Measurements from ENCODE around the gene GRAMD2A. TPM values are rescaled to one million over a fixed set of nuclear protein-coding genes. Genes with fewer than 3 reads are reported as not detected.

GRAMD2A gene
- total and polyA plus RNA-seq, 10 of the 15 experiments (the other 5 are each of a cell fraction or from before 2014, with no cell fraction given), result 0.02 to 0.35 TPM; not detected in 8

DNA sequence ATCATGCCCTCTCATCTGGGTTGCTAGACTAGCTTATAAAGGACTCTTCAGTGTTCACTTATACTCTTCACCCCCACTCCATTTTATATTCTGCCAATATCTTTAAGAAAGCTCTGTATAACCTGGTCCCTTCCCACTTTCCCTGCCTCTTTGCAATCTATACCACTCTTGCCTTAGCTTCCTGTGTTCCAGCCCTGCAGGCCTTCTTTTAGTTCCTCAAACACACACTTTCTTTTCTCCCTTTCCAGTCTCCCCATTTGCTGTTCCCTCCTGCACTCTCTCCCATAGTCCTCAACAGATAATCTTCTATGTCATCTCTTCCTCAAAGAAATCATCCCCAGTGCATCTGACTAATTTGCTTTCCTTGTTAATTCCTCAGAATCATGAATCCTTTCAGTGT lies 50.7 kb downstream of the GRAMD2A start:
- ATAC-seq (no peak), DNase-seq (ENCODE audit: low read depth, low spot score) (no peak), FAIRE-seq (no peak)
- intact Hi-C loops (cut with micrococcal nuclease; ENCODE audit: unreplicated experiment), result no loop called here
- no TSS peak for BruUV-seq (replicated peaks)
- no peaks in the 10 kb centered on the region for H3K36me3 ChIP-seq (ENCODE audit: control insufficient read depth in 2 of 2, insufficient read depth in 2 of 2, low read length in 1 of 2)
- H3K27me3 ChIP-seq (replicated peaks in 1 of 2; ENCODE audit: control insufficient read depth in 2 of 2, insufficient read depth in 2 of 2, low read length in 1 of 2), result no peaks in the 10 kb centered on the region
- TF ChIP-seq TBL1XR1 (IDR thresholded peaks at IDR 0.05; ENCODE audit: low read depth, low read length), result no peak
- TF ChIP-seq, protein P1, sequence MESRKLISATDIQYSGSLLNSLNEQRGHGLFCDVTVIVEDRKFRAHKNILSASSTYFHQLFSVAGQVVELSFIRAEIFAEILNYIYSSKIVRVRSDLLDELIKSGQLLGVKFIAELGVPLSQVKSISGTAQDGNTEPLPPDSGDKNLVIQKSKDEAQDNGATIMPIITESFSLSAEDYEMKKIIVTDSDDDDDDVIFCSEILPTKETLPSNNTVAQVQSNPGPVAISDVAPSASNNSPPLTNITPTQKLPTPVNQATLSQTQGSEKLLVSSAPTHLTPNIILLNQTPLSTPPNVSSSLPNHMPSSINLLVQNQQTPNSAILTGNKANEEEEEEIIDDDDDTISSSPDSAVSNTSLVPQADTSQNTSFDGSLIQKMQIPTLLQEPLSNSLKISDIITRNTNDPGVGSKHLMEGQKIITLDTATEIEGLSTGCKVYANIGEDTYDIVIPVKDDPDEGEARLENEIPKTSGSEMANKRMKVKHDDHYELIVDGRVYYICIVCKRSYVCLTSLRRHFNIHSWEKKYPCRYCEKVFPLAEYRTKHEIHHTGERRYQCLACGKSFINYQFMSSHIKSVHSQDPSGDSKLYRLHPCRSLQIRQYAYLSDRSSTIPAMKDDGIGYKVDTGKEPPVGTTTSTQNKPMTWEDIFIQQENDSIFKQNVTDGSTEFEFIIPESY (IDR thresholded peaks at IDR 0.05), result no peak
- no peak for TF ChIP-seq RBBP5 (conservative IDR thresholded peaks at IDR 0.05)
- no peak for TF ChIP-seq SUZ12 (IDR thresholded peaks at IDR 0.05; ENCODE audit: unreplicated experiment)
- TF ChIP-seq, protein P2, sequence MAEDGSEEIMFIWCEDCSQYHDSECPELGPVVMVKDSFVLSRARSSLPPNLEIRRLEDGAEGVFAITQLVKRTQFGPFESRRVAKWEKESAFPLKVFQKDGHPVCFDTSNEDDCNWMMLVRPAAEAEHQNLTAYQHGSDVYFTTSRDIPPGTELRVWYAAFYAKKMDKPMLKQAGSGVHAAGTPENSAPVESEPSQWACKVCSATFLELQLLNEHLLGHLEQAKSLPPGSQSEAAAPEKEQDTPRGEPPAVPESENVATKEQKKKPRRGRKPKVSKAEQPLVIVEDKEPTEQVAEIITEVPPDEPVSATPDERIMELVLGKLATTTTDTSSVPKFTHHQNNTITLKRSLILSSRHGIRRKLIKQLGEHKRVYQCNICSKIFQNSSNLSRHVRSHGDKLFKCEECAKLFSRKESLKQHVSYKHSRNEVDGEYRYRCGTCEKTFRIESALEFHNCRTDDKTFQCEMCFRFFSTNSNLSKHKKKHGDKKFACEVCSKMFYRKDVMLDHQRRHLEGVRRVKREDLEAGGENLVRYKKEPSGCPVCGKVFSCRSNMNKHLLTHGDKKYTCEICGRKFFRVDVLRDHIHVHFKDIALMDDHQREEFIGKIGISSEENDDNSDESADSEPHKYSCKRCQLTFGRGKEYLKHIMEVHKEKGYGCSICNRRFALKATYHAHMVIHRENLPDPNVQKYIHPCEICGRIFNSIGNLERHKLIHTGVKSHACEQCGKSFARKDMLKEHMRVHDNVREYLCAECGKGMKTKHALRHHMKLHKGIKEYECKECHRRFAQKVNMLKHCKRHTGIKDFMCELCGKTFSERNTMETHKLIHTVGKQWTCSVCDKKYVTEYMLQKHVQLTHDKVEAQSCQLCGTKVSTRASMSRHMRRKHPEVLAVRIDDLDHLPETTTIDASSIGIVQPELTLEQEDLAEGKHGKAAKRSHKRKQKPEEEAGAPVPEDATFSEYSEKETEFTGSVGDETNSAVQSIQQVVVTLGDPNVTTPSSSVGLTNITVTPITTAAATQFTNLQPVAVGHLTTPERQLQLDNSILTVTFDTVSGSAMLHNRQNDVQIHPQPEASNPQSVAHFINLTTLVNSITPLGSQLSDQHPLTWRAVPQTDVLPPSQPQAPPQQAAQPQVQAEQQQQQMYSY (CRISPR knock-in tag; IDR thresholded peaks at IDR 0.05), result no peak
- no peak for TF ChIP-seq PAX5 (IDR thresholded peaks at IDR 0.05; ENCODE audit: borderline replicate concordance, low read depth, low read length)
- no peak for TF ChIP-seq NR2F1 (conservative IDR thresholded peaks at IDR 0.05)
- no peak for TF ChIP-seq MYB (IDR thresholded peaks at IDR 0.05; ENCODE audit: borderline replicate concordance, low read depth, low read length)
- no peak for TF ChIP-seq ZNF384 (IDR thresholded peaks at IDR 0.05; ENCODE audit: borderline replicate concordance, low read depth, low read length)
- ChIA-PET CTCF (interaction anchor here (1.1 to 3.8 kb wide), 2 partner anchors 9 to 403 kb away, joined by 5 to 13 read pairs; no protein-coding TSS in a partner anchor), POLR2A (no interaction called here), SMC1A (ENCODE audit: uncharacterized antibody, unreplicated experiment) (interaction anchor here (0.6 to 1.4 kb wide), 4 partner anchors 10 to 29 kb away, joined by 3 to 6 read pairs (median 3); partner anchors contain the start of genes MYO9A and SENP8), RAD21 (ENCODE audit: unreplicated experiment) (interaction anchor here (0.9 kb wide), 1 partner anchor 8 kb away, joined by 3 read pairs; no protein-coding TSS in a partner anchor)
- H2AFZ ChIP-seq (ENCODE audit: control insufficient read depth, low read depth, low read length), result no peak overlapping the region
- no peaks in the 10 kb centered on the region for H4K20me1 ChIP-seq (ENCODE audit: control insufficient read depth, insufficient read depth)
- H3K79me2 ChIP-seq (ENCODE audit: control insufficient read depth, insufficient read depth, low read length), result no peaks in the 10 kb centered on the region
- in situ Hi-C loops (cut with MboI), result no loop called here
- H3K4me2 ChIP-seq (ENCODE audit: control insufficient read depth, insufficient read depth), result no peak overlapping the region
- H3K4me3 ChIP-seq, result no peak overlapping the region
- no peaks in the 10 kb centered on the region for H3K9me3 ChIP-seq (replicated peaks; ENCODE audit: control insufficient read depth, insufficient read depth, low read length)
- peaks cover 5% of the 10 kb centered on the region; the same call in 1 of the 2 replicates for H3K4me1 ChIP-seq (ENCODE audit: control insufficient read depth, insufficient read depth, low read length)
- no peak overlapping the region for H3K27ac ChIP-seq (ENCODE audit: control insufficient read depth, insufficient read depth)
- no peak overlapping the region for H3K9ac ChIP-seq (ENCODE audit: control insufficient read depth, insufficient read depth, low read length)
